GM21381 (cell line): ENCODE data around the gene ATG10.
"Not testable (repeated sequence)": the region's sequence is repeated elsewhere in the genome, so short reads cannot be mapped to it uniquely, and the experiment has no call there.

Experiments used
- ATAC-seq: cut with Tn5 transposase; IDR thresholded peaks from one replicate; pipeline ENCODE4 v1.9.1; 2021; ENCODE audit warnings: mild to moderate bottlenecking, moderate library complexity; ENCODE audit not compliant: unreplicated experiment

ATG10 gene

GRCh38 chr5:81971712-81972491, at the start of gene ATG10:
Gene ATG10, plus strand, starts transcription at chr5:81972023. Its CDS starts 15,548 bp downstream, at chr5:81987571.
- ATAC-seq = peak; percentile 96

- no peak for ATAC-seq
Measured at GRCh38 chr5:81922854-81923279, 49.0 kb upstream of the ATG10 start.

- ATAC-seq = no peak
Measured at GRCh38 chr5:81924442-81924841, 47.4 kb upstream of the ATG10 start.

- no peak for ATAC-seq
Measured at GRCh38 chr5:81925009-81925408, 46.8 kb upstream of the ATG10 start.

GRCh38 chr5:81925981-81926380, 45.8 kb upstream of the ATG10 start:
- ATAC-seq = no peak

GRCh38 chr5:81936066-81936465, 35.8 kb upstream of the ATG10 start:
- no peak for ATAC-seq

GRCh38 chr5:81936750-81937149, 35.1 kb upstream of the ATG10 start:
- ATAC-seq = no peak

- ATAC-seq = no peak
Measured at GRCh38 chr5:81942746-81943145, 29.1 kb upstream of the ATG10 start.

GRCh38 chr5:81948349-81948748, 23.5 kb upstream of the ATG10 start:
- ATAC-seq = no peak

GRCh38 chr5:81949462-81949861, 22.4 kb upstream of the ATG10 start:
- no peak for ATAC-seq

- no peak for ATAC-seq
Measured at GRCh38 chr5:81950996-81951395, 20.8 kb upstream of the ATG10 start.

GRCh38 chr5:81954796-81955195, 17.0 kb upstream of the ATG10 start:
- not testable (repeated sequence) for ATAC-seq

- not testable (repeated sequence) for ATAC-seq
Measured at GRCh38 chr5:81958129-81958528, 13.7 kb upstream of the ATG10 start.

- ATAC-seq = no peak
Measured at GRCh38 chr5:81961651-81962440, 10.0 kb upstream of the ATG10 start.

GRCh38 chr5:81963544-81963943, 8.3 kb upstream of the ATG10 start:
- no peak for ATAC-seq

GRCh38 chr5:81965524-81965923, 6.3 kb upstream of the ATG10 start:
- ATAC-seq = no peak

- no peak for ATAC-seq
Measured at GRCh38 chr5:81969226-81969625, 2.6 kb upstream of the ATG10 start.

- no peak for ATAC-seq
Measured at GRCh38 chr5:81969912-81970311, 1.9 kb upstream of the ATG10 start.

- ATAC-seq = no peak
Measured at GRCh38 chr5:81971111-81971711, 612 bp upstream of the ATG10 start.

GRCh38 chr5:81972492-81972783, 615 bp downstream of the ATG10 start:
- ATAC-seq = peak; percentile 41

GRCh38 chr5:81980160-81980559, 8.3 kb downstream of the ATG10 start:
- ATAC-seq = no peak
